Renal pelvis (tissue), 4 donors: ENCODE results near the gene NTN4. TPM values are rescaled to one million over a fixed set of nuclear protein-coding genes. Genes with fewer than 3 reads are reported as not detected.
"Not testable (repeated sequence)": the region's sequence is repeated elsewhere in the genome, so short reads cannot be mapped to it uniquely, and the experiment has no call there.

Experiments used
- DNase-seq: peaks from one replicate; pipeline ENCODE4 v3.0.0-alpha.2; 2013
- polyA plus RNA-seq, 3 donors: library from polyadenylated mRNA; unstranded; fragments of 120-200 nt; gene quantifications; one replicate each; pipeline ENCODE4 v1.2.1, GENCODE V29; 2013; ENCODE audit not compliant: insufficient read length in 3 of 3

The NTN4 gene
- polyA plus RNA-seq, 3 donors: 82.5 to 126 (median 95.5) TPM

DNA sequence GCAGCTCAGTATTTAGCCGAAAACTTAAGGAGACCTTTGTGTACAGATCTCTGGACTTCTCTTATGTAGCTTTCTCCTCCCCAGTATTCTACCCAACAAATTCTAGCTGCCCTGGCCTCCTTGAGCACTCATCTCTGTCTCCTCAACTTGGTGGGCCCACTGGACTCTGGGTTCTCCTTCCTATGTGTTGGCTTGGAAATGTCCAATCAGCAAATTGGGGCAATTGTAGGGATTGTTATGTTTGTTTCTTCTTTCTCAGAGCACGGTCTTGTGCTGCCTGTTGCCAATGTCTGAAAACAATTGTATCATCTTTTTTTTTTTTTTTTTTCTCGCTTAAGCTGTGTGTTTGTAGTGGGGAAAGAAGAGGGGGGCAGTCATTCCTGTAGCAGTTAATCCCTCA lies 30.2 kb downstream of the NTN4 start:
- no peak for DNase-seq

DNA sequence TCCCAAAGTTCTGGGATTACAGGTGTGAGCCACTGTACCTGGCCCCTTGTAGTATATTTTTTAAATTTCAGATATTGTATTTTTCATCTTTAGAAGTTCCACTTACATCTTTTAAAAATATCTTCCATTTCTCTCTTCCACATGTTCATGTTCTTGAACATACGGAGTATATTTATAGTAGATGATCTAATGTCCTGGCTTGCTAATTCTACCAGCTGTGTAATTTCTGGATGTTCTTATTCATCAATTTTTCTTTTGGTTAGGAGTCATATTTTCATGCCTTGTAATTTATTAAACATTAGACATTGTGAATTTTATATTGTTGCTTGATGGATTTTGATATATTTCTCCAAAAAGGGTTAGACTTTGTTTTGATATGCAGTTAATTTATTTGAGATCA lies 30.8 kb downstream of the NTN4 start:
- DNase-seq: no peak

DNA sequence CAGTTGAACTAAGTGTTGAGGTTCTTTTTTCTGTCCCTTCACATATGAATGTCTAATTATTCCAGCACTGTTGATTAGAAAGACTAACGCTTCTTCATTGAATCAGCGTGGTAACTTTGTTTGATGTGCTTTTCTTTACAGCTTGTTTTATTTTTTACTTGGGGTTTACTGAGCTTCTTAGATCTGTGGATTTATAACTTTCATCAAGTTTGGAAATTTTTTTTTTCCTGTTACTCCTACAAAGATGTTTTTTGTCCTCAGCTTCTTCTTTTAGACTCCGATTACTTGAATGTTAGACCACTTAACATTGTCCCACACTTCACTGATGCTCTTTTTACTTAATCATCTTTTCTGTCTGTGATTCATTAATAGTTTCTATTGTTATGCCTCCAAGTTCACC lies 31.5 kb downstream of the NTN4 start:
- DNase-seq: no peak

DNA sequence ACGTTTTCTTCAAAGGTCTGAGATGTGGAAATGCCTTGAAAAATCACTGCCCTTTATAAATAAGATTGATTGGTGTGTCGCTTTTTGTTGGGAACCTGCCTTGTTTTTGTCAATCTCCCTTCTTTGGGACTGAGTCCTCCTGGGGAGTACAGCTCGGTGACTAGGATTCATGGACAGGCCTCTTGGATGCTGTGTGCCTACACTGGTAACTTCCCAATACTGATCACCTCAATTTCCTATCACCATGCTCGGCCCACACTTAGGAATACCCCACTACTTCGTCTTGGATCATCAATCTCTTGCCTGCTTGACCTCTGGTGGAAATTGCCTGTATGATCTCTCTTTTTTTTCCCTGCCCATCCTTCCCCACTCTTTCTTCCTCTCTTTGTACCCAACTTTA lies 34.2 kb downstream of the NTN4 start:
- DNase-seq: no peak

DNA sequence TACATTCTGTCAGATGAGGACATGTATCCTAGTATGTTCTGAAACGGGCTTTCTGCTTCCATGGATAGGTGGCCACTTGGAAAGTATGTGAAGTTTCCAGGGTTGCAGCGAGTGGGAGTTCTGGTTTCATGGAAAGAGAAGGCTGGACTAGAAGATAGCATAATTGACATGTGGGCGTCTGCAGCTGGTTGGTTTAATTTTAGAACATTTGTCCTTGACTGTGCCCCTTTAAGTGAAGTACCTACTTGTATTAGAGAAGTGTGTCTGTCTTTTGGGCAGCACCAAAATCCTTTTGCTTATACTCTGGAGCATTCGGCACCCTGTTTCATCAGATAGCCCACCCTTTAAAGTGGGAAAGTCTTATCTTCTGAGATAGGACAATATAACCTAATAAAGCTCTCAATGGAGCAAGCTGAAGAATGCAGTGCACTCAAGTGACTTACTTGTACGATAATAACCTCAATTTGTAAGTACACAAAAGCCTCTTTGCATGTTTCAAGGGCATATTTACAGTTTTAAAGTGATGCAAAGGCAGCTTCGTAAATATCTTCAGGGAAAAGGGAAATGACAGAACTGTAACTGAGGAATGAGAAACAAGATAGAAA lies 35.2 kb downstream of the NTN4 start:
- DNase-seq: no peak

DNA sequence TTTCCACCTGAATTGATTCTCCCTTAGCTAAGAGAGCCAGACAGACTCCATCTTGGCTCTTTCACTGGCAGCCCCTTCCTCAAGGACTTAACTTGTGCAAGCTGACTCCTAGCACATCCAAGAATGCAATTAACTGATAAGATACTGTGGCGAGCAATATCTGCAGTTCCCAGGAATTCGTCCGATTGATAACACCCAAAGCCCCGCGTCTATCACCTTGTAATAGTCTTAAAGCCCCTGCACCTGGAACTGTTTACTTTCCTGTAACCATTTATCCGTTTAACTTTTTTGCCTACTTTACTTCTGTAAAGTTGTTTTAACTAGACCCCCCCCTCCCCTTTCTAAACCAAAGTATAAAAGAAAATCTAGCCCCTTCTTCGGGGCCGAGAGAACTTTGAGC lies 44.5 kb downstream of the NTN4 start:
- DNase-seq: not testable (repeated sequence)

DNA sequence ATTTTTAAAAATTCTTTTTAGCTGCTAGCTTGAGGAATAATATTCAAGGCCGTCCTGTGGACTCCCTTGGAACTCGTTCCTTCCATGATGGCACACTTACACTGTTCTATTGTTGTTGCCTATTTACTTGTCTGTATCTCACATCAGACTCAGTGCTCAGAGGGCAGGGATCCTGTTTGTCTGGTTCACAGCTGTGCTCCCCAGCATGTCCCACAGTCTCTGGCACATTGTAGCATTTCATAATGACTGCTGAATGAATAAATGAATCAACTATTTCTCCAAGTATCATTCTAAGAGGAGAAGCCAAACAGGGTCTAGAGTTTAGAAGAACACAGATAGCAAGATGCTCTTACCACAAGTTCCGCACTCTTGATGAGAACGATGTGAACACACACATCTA lies 48.0 kb downstream of the NTN4 start:
- no peak for DNase-seq

DNA sequence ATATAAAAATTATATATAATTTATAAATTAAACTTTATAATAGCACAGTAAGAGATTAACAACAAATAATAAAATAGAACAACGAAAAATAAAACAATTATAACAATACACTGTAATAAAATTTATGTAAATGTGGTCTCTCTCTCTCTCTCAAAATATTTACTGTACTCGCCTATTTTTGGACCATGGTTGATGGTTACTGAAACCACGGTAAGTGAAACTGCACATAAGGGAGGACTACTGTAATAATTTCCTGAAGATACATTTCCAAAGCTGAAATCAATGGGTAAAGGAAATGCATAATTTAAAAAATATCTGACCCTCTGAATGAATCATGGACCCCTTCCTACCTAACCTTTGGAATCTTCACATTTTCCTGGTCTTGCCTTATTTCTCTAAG lies 48.9 kb downstream of the NTN4 start:
- no peak for DNase-seq

DNA sequence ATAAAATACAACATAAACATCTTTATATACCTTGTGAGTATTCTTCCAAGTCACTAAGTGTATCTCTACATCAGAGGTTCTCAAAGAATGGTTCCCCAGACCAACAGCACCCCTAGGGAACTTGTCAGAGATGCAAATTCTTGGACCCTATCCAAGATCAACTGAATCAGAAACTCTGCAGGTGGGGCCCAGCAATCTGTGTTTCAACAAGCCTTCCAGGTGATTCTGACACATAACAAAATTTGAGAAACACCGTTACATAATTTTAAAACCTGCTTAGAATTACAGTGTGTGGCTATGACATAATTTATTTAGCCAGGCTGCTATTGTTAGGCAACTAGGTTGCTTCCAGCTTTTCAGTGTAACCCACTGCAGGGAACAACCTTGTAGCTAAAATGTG lies 49.8 kb downstream of the NTN4 start:
- no peak for DNase-seq

DNA sequence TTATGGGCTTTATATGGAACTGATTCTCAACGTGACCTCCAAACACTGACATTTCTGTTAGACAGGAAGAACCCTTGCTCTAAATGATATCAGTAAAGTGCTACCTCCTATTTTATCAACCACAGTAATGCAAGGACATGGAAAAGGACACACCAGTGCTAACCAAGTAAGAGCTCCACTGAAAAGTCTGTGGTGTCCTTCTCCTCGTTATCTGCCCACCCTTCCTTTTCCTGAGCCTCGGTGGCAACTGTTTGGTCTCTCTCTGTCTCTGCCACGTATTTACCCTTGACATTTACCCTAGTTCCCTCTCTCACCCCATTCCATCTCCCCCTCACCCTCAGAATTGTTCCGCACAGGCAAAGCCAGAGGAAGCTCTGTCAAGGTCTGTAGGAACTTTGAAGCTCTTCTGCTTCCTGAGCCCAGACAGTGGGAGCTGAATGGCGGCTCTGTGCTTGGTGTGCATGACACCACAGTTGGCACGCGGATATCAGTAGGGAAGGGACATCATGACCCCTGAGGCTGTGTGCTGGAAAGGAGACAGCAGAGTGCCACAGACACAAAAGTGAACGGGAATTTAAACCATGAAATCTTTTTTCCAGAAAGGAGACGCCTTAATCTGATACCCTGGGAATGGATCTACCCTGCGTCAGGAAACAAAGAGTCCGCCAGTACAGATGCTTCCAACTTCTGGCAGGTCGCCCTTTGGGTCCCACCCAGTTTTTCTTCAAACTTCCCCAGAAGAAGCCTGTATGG lies 50.8 kb downstream of the NTN4 start:
- DNase-seq: no peak

DNA sequence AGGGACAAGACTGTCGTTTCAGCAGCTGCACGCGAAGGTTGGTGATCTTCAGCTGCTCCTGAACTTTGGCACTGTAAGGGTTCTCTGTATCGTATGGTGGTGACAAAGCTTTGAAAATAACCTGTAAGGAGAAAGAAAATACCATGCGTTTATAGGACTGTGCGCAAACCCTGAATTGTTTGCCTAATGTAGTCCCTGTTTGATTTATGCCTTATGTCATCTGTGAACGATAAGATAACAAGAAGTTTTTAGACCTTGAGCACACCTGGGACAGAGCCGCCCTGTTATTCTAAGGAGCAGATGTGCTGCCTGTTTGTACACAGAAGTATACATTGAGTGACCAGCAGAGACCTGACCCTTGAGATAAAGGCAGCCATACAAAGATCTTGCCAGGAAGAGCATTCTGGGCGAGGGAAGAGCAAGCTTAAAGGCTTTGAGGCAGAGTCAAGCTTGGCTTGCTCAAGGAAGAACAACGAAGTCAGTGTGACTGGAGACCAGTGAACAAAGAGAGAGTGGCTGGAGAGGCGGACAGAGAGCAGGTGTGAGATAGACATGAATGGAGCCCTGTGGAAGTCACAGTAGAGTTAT lies 52.4 kb downstream of the NTN4 start:
- DNase-seq: no peak

DNA sequence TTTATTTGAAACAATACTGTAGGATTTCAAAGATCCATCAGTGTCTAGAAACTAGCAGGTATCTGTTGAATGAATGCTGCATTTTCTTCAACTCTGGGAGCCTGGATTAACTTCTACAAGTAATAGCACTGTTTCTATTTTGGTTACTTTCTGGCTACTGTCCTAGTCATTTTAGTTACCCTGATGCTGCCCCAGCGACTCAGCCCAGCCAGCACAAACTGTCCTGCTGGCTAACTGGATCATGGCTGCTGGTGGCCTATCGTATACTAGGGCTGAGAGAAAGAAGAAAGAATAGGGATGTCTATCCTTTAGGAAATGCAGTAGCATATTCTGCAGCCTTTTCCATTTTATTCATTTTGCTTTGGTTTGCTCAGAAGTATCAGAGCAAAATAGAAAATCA lies 53.9 kb downstream of the NTN4 start:
- DNase-seq: no peak

DNA sequence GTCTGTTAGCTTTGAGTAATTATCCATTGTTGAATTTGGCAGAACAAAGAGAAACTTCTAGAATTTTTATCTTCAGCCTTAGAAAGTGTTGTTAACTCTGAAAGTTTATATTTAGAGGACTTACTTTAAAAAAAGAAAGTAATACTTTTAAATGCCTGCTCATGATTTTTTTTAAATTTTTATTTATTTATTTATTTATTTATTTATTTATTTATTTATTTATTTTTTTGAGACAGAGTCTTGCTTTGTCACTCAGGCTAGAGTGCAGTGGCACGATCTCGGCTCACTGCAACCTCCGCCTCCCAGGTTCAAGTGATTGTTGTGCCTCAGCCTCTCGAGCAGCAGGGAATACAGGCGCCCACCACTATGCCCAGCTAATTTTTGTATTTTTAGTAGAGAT lies 54.8 kb downstream of the NTN4 start:
- DNase-seq: not testable (repeated sequence)

DNA sequence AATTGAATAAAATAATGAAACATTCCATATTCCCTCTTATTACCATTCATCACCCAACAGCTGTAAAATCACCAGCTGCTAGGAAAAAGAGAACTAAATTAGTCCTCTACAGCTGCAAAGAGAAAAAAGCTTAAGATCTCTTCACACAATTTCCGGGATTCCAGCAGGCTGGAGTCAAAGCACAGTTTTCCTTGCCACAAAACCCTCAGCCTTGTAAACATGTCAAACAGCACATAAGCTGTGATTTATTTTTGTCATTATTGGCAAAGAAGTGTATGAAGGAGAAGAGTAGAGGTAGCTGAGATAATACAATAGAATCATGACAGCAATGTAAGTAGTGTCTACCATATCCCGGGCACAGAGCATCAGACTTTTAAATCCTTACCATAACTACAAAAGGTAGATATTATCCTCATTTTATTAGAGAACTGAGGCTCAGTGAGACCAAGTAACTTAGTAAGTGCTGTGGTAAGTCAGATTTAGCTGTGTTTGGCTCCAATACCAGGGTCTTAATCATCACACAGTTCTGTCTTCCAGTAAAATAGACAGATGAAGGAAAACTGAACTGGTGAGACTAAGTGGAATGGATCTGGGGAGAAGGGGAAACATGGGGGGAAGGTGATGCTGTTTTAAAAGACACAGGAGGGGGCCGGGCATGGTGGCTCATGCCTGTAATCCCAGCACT lies 57.3 kb downstream of the NTN4 start:
- DNase-seq: peak; percentile 55

DNA sequence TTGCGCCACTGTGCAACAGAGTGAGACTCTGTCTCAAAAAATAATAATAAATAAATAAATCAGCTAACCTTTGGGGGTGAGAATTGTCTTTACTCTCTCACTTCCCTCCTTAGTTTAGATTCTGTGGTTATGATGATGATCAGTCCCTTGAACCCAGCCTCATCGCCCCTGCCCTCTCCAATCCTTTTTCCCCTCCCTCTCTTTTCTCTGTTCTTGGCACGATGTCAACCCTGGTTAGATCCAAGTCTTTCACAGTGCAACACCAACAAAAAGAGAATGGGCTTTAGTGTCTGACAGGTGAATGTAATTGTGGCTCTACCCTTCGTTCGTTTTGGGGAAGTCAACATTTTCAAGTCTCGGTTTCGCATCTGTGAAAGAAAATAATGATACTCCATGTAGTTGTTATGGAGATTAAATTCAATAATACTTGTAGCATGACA lies 59.0 kb downstream of the NTN4 start:
- DNase-seq: no peak

DNA sequence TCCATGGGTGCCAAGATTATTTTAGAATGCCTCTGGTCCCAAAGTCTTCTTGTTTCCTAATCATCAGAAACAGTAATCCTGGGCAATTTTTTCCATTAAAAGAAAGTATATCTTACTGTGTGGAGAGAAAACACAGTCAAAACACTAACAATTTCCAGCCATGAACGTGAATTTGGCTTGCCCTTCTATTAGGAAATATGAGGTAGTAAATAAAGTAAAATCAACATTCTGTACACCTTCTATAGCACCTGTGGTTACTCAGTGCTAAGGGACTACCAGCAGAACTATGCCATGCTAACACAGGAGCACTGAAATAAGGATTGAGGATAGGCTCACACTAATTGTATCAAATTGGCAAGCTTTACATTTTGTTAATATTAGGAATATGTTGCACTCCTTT lies 60.1 kb downstream of the NTN4 start:
- DNase-seq: no peak

DNA sequence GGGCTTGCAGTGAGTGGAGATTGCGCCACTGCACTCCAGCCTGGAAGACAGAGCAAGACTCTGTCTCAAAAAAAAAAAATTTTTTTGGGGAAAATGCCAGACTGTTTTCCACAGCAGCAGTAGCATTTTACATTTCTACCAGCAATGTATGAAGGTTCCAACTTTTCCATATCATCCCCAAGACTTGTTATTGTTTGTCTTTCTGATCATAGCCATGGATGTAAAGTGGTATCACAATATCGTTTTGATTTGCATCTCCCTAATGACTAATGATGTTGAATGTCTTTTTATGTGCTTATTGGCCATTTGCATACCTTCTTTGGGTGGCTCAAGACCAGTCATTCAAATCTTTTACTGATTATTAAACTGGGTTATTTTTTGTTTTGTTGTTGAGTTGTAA lies 63.7 kb downstream of the NTN4 start:
- DNase-seq: no peak

DNA sequence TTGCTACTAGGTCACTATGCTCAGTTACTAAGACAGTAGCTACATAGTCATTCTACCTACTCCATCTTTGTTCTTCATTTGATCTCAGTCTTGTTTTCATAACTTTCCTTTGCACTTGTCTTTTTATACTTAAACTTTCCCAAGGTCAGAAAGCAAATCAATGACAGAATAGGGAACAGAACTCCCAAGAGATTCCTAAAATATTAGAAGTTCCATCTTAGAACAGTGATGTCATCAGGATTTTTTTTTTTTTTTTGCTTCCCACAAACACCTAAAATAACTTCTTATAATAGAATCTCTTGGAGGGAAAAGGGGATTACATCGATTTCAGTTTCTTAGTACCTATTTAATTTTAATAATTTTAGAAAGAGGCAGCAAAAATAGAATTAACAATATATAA lies 65.8 kb downstream of the NTN4 start:
- DNase-seq: no peak

DNA sequence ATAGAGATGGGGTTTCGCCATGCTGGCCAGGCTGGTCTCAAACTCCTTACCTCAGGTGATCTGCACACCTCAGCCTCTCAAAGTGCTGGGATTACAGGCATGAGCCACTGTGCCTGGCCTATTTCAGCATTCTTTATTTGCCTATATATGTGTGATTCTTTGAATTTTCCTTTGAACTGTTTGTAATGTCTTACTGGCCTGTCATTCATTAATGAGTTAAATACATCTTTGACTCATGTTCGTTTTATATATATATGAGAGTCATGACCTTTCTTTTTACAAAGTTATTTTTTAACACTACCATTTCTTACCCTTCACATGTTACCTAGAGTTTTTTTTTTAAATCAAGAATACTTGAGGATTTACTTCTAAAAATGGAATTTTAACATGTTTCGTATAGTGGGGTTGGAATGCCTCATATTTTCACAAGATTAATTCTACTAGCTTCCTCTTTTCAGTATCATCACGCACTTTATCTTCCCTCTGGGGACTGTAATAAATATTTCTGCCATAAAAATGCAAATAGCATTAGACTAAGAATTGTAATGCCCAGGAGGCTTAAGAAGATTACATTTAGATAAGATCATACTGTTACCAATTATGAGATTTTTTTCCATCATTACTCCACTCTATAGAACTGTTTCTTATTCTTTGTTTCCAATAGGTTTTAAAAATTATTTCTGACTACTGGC lies 66.7 kb downstream of the NTN4 start:
- no peak for DNase-seq

DNA sequence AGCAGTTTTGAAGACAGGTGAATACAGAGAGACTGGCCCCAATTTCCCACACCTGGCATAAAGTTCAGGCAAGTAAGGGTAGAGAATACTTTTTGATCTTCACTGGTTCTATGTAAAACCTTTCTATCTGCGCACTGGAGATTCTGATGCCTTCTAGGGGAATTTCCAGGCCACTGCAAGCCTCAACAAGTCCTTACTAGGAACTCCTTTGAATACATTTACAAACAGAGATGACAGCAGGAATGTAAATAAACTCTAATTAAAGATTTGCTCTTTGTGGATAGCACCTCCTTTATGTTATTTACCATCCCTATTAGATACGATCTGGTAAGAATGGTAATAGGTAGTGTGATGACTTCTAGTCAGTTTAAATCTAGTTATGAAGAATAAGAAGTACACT lies 69.2 kb downstream of the NTN4 start:
- no peak for DNase-seq

DNA sequence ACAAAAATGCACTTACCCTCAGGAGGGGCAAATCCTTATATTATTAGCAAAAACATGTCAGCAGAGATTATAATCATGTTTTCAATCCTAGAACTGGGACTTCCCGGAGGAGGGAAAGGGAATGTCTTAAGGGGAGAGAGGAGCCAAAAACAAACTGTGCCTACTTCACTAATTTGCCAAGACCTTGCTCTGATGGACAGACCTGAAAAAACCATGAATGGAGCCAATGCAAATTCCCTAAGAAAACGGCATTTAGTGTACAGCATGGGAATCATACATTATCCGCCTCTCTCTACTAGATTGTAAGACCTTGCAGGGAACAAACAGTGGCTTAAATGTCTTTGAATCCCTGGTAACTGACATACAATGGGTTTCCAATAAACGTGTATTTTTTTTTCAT lies 70.4 kb downstream of the NTN4 start:
- DNase-seq: no peak

DNA sequence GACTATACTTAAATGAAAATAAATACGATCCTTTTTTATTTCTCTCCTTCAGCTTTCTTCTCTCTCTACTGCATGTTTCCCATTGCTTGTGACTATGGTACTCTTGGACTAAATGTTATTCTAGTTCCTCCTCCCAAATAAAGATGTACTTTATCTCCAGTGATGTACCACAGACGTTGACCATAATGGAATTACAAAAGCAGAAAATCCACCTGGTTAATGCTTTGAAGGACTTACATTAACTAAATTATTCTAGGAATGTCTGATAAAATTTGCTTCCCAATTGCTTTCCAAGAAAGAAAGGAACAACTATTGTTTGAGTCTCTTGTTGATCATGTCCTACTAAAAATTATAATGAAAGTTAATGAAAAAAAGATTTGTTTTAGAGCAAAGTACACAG lies 71.8 kb downstream of the NTN4 start:
- no peak for DNase-seq
